ENCODE results near the gene CRAT. TPM values are rescaled to one million over a fixed set of nuclear protein-coding genes. Genes with fewer than 3 reads are reported as not detected.
A peak's percentile ranks its signal among the peaks of the same experiment; 100 is the strongest.

Gene CRAT
- polyA plus RNA-seq, 2 of the 4 experiments (the other 2 are of a cell fraction), result 20.5 to 26.0 TPM

GRCh38 chr9:129128689-129129088 is 18.1 kb upstream of the CRAT start:
- WGBS (ENCODE audit: missing lambda C conversion rate), result 96% methylated on average over 5 of the region's 5 CpGs
- Histone ChIP-seq H3K4me2 (no peak overlapping the region), H3K9me3 (no peaks in the 10 kb centered on the region), H3K4me1 (peaks cover 21% of the 10 kb centered on the region; the same call in 2 of the 3 replicates), H3K4me3 (no peak overlapping the region), H3K27ac (no peak overlapping the region)
- ChIA-PET CTCF (interaction anchor here (0.7 to 28.1 kb wide), 6 partner anchors 12 to 655 kb away, joined by 3 to 1029 read pairs (median 462); partner anchors contain the start of genes ASB6, C9orf50, IER5L and NTMT1), POLR2A (no interaction called here)
- ATAC-seq, result no peak
- no peak for TF ChIP-seq POLR2A (IDR thresholded peaks at IDR 0.05; ENCODE audit: low read length)
- no peak for FAIRE-seq
- DNase-seq (ENCODE audit: low read depth in 1 of 2, low spot score in 1 of 2), result no peak

DNA sequence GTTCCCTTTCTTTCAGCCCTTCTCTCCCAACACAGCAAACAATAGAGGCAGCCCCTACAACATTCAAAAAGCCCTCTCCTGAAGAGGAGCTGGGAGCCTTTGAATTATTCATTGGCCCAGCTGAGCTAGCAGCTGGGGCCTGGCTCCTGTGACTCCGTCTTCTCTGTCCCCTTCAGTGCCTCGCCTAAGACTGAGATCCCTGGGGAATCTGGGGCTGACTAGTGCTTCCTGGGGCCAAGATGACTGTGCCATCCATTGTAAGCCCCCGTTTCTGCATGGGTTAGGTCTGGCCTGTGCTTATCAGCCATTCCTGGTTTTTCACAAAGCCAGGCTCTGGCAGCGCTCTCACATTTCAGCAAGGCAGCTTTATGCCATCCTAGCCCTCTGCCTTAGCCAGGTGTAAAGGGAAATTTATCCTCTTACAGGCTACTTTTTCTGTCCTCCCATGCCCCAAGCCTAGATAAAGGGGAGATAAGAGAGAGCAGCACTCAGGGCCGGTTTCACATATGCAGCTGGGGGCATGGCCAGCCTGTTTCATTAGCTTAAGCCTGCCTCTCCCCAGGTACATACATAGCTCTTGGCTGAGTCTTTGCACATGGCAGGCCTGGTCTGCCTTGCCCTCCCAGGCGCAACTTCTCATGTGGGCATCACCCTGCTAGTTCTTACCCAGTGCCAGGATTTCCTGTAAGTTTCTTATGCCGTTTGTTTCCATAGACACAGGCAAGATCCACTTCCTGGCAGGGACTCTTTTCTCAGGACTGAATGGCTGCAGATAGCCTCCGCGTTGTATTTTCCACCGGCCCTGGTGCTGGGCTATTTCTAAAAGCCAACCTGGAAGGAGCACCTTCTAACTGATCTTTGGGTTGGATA is 16.4 kb upstream of the CRAT start:
- ChIA-PET CTCF (interaction anchor here (0.6 to 27.9 kb wide), 7 partner anchors 11 to 611 kb away, joined by 3 to 947 read pairs (median 5); partner anchors contain the start of genes ASB6, C9orf50 and NTMT1), POLR2A (no interaction called here)
- 89% methylated on average over 10 of the region's 10 CpGs for WGBS (ENCODE audit: missing lambda C conversion rate)
- H3K27ac ChIP-seq, result 0 out of 6 replicates have a peak overlapping the region, but pooled peaks of 1 of the 2 experiments have one; percentile 20
- no peaks in the 10 kb centered on the region for H3K9me3 ChIP-seq
- no peak for TF ChIP-seq MAZ (IDR thresholded peaks at IDR 0.05; ENCODE audit: borderline replicate concordance, low read depth, low read length)
- ATAC-seq (no peak), FAIRE-seq (no peak), DNase-seq (ENCODE audit: low read depth in 1 of 2, low spot score in 1 of 2) (no peak)
- peaks cover 17% of the 10 kb centered on the region; the same call in 2 of the 3 replicates for H3K4me1 ChIP-seq
- H3K4me2 ChIP-seq, result no peak overlapping the region
- H3K4me3 ChIP-seq, result no peak overlapping the region

- no peak for FAIRE-seq
- no peak overlapping the region for H3K4me3 ChIP-seq
- peaks cover 14% of the 10 kb centered on the region; the same call in 2 of the 3 replicates for H3K4me1 ChIP-seq
- no peaks in the 10 kb centered on the region for H3K9me3 ChIP-seq
- WGBS (ENCODE audit: missing lambda C conversion rate), result 76% methylated on average over 8 of the region's 8 CpGs
- peak; percentile 64 to 69; a peak in 4 of 6 replicates for ATAC-seq
- POLR2A ChIA-PET, result interaction anchor here (1.4 kb wide), 1 partner anchor 17 kb away, joined by 4 read pairs; no protein-coding TSS in a partner anchor
- no peak overlapping the region for H3K4me2 ChIP-seq
- peak in 1 of 2 experiments; percentile 50 for DNase-seq (ENCODE audit: low read depth in 1 of 2, low spot score in 1 of 2)
- peak overlapping the region in 1 of 2 experiments; percentile 73; a peak in 2 of 6 replicates for H3K27ac ChIP-seq
- no peak for TF ChIP-seq SMC3 (IDR thresholded peaks at IDR 0.05)
- TF ChIP-seq RARB (CRISPR knock-in tag; IDR thresholded peaks at IDR 0.05), result no peak
- no peak for TF ChIP-seq CBX8 (IDR thresholded peaks at IDR 0.05)
- peak in 1 of 2 experiments; percentile 34; a peak in 1 of 4 replicates for TF ChIP-seq CEBPB (IDR thresholded peaks at IDR 0.05)
- no peak for TF ChIP-seq RNF2 (IDR thresholded peaks at IDR 0.05; ENCODE audit: borderline replicate concordance, low read depth)
- TF ChIP-seq HOXB13 (CRISPR knock-in tag; IDR thresholded peaks at IDR 0.05; ENCODE audit: low read depth), result no peak
- no peak for TF ChIP-seq BHLHE40 (IDR thresholded peaks at IDR 0.05; ENCODE audit: low read depth, low read length)
- TF ChIP-seq, protein P1, sequence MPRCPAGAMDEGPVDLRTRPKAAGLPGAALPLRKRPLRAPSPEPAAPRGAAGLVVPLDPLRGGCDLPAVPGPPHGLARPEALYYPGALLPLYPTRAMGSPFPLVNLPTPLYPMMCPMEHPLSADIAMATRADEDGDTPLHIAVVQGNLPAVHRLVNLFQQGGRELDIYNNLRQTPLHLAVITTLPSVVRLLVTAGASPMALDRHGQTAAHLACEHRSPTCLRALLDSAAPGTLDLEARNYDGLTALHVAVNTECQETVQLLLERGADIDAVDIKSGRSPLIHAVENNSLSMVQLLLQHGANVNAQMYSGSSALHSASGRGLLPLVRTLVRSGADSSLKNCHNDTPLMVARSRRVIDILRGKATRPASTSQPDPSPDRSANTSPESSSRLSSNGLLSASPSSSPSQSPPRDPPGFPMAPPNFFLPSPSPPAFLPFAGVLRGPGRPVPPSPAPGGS (IDR thresholded peaks at IDR 0.05), result no peak
- no peak for TF ChIP-seq HMGXB4 (CRISPR knock-in tag; IDR thresholded peaks at IDR 0.05; ENCODE audit: borderline replicate concordance)
- no peak for TF ChIP-seq PHF8 (IDR thresholded peaks at IDR 0.05; ENCODE audit: borderline replicate concordance, low read depth)
- TF ChIP-seq FOSL2 (IDR thresholded peaks at IDR 0.05), result 0 out of 2 replicates have a peak, but pooled peaks have one; percentile 20
- TF ChIP-seq FOSL2 (CRISPR knock-in tag; IDR thresholded peaks at IDR 0.05), result peak; percentile 69
- TF ChIP-seq ZFP36 (IDR thresholded peaks at IDR 0.05; ENCODE audit: borderline replicate concordance, partially characterized antibody), result no peak
- TF ChIP-seq JUNB (IDR thresholded peaks at IDR 0.05), result no peak
- no peak for TF ChIP-seq EHMT2 (IDR thresholded peaks at IDR 0.05; ENCODE audit: low read depth)
- TF ChIP-seq, protein P2, sequence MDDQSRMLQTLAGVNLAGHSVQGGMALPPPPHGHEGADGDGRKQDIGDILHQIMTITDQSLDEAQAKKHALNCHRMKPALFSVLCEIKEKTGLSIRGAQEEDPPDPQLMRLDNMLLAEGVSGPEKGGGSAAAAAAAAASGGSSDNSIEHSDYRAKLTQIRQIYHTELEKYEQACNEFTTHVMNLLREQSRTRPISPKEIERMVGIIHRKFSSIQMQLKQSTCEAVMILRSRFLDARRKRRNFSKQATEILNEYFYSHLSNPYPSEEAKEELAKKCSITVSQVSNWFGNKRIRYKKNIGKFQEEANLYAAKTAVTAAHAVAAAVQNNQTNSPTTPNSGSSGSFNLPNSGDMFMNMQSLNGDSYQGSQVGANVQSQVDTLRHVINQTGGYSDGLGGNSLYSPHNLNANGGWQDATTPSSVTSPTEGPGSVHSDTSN (IDR thresholded peaks at IDR 0.05), result no peak
- peak in 1 of 2 experiments; percentile 32; a peak in 1 of 5 replicates for TF ChIP-seq EP300 (IDR thresholded peaks at IDR 0.05)
- no peak for TF ChIP-seq SREBF2 (IDR thresholded peaks at IDR 0.05)
- no peak for TF ChIP-seq USF2 (IDR thresholded peaks at IDR 0.05)
- TF ChIP-seq RCOR1 (IDR thresholded peaks at IDR 0.05; ENCODE audit: low read depth, low read length), result no peak
- TF ChIP-seq ESRRA (IDR thresholded peaks at IDR 0.05; ENCODE audit: borderline replicate concordance, low read length), result no peak
- peak in 1 of 2 experiments; percentile 18; a peak in 1 of 5 replicates for TF ChIP-seq JUN (IDR thresholded peaks at IDR 0.05)
- no peak for TF ChIP-seq FOSB (CRISPR knock-in tag; IDR thresholded peaks at IDR 0.05)
- TF ChIP-seq, protein P3, sequence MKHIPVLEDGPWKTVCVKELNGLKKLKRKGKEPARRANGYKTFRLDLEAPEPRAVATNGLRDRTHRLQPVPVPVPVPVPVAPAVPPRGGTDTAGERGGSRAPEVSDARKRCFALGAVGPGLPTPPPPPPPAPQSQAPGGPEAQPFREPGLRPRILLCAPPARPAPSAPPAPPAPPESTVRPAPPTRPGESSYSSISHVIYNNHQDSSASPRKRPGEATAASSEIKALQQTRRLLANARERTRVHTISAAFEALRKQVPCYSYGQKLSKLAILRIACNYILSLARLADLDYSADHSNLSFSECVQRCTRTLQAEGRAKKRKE (CRISPR knock-in tag; IDR thresholded peaks at IDR 0.05; ENCODE audit: low read depth), result no peak
- TF ChIP-seq ZSCAN20 (CRISPR knock-in tag; IDR thresholded peaks at IDR 0.05), result no peak
- CTCF ChIA-PET, result interaction anchor here (0.6 to 27.9 kb wide), 6 partner anchors 8 to 506 kb away, joined by 3 to 947 read pairs (median 138); partner anchors contain the start of genes ASB6, C9orf50 and NTMT1
Measured at GRCh38 chr9:129125478-129125877, 14.9 kb upstream of the CRAT start.

Measured in A549 (cell line).